ENCODE data around the gene TNK1. TPM values are rescaled to one million over a fixed set of nuclear protein-coding genes. Genes with fewer than 3 reads are reported as not detected.
A peak's percentile ranks its signal among the peaks of the same experiment; 100 is the strongest.

Gene TNK1
- total RNA-seq, 1 donor from 2014 or later: 0.34 TPM

DNA sequence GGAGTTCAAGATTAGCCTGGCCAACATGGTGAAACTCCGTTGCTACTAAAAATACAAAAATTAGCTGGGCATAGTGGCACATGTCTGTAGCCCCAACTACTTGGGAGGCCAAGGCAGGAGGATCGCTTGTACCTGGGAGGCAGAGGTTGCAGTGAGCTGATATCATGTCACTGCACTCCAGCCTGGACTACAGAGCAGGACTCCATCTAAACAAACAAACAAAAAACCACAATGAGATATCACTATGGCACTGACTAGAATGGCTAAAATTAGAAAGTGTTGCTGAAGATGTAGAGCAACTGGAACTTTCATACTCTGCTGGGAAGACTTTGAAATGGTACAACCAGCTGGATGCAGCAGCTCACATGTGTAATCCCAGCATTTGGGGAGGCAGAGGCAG lies 6.5 kb upstream of the TNK1 start:
- TF ChIP-seq, protein P1, sequence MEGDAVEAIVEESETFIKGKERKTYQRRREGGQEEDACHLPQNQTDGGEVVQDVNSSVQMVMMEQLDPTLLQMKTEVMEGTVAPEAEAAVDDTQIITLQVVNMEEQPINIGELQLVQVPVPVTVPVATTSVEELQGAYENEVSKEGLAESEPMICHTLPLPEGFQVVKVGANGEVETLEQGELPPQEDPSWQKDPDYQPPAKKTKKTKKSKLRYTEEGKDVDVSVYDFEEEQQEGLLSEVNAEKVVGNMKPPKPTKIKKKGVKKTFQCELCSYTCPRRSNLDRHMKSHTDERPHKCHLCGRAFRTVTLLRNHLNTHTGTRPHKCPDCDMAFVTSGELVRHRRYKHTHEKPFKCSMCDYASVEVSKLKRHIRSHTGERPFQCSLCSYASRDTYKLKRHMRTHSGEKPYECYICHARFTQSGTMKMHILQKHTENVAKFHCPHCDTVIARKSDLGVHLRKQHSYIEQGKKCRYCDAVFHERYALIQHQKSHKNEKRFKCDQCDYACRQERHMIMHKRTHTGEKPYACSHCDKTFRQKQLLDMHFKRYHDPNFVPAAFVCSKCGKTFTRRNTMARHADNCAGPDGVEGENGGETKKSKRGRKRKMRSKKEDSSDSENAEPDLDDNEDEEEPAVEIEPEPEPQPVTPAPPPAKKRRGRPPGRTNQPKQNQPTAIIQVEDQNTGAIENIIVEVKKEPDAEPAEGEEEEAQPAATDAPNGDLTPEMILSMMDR (IDR thresholded peaks at IDR 0.05; ENCODE audit: partially characterized antibody, unreplicated experiment): no peak
- Mint-ChIP-seq H3K27ac (ENCODE audit: unreplicated experiment) (no peak overlapping the region), H3K4me1 (ENCODE audit: low read depth, unreplicated experiment) (no peaks in the 10 kb centered on the region), H3K36me3 (ENCODE audit: unreplicated experiment) (peaks cover 5% of the 10 kb centered on the region), H3K27me3 (ENCODE audit: unreplicated experiment) (peaks cover under 1% of the 10 kb centered on the region), H3K4me3 (ENCODE audit: unreplicated experiment) (no peak overlapping the region), H3K9me3 (ENCODE audit: unreplicated experiment) (peaks cover 4% of the 10 kb centered on the region)
- DNase-seq: no peak

DNA sequence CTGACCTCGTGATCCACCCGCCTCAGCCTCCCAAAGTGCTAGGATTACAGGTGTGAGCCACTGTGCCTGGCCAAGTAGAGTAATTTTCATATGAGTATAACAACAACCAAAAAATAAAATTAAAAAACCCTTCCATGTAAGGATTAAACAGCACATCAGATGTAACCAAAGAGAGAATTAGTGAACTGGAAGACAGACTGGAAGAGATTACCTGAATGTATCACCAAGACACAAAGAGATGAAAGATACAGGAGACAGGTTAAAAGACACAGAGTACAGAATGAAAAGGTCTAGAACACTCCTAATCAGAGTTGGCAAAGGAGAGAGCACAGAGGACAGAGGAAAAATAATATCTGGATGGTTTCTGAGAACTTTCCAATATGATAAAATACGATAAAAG lies 1.8 kb upstream of the TNK1 start:
- Mint-ChIP-seq H3K4me3 (ENCODE audit: unreplicated experiment) (no peak overlapping the region), H3K27me3 (ENCODE audit: unreplicated experiment) (peaks cover 22% of the 10 kb centered on the region), H3K27ac (ENCODE audit: unreplicated experiment) (no peak overlapping the region), H3K9me3 (ENCODE audit: unreplicated experiment) (peaks cover 21% of the 10 kb centered on the region), H3K4me1 (ENCODE audit: low read depth, unreplicated experiment) (peaks cover 2% of the 10 kb centered on the region), H3K36me3 (ENCODE audit: unreplicated experiment) (peaks cover 8% of the 10 kb centered on the region)
- TF ChIP-seq, protein P1 (IDR thresholded peaks at IDR 0.05; ENCODE audit: partially characterized antibody, unreplicated experiment): no peak
- no peak for DNase-seq

DNA sequence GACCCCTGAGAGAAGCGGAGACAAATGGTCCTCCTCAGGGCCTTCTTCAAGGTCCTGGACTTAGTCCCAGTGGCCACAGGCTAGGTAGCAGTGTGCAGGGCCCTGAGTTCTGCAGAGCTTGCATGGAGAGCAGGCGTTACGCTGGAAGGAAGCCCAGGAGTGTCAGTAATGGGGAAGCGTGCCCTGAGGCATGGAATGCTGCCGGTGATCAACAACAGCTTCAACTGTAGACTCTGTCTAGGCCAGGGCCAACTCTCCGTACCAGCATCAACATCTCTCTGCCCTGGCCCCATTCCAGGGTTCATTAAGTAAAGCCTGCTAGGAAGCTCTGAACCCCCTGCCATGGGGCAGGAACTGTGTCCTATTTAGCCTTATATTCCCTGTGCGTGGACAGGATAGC lies 568 bp upstream of the TNK1 start:
- TF ChIP-seq, protein P1 (IDR thresholded peaks at IDR 0.05; ENCODE audit: partially characterized antibody, unreplicated experiment): no peak
- Mint-ChIP-seq H3K36me3 (ENCODE audit: unreplicated experiment) (peaks cover 8% of the 10 kb centered on the region), H3K4me3 (ENCODE audit: unreplicated experiment) (peak overlapping the region; percentile 63), H3K4me1 (ENCODE audit: low read depth, unreplicated experiment) (peaks cover 3% of the 10 kb centered on the region), H3K27me3 (ENCODE audit: unreplicated experiment) (peaks cover 24% of the 10 kb centered on the region), H3K9me3 (ENCODE audit: unreplicated experiment) (peaks cover 21% of the 10 kb centered on the region), H3K27ac (ENCODE audit: unreplicated experiment) (no peak overlapping the region)
- no peak for DNase-seq

DNA sequence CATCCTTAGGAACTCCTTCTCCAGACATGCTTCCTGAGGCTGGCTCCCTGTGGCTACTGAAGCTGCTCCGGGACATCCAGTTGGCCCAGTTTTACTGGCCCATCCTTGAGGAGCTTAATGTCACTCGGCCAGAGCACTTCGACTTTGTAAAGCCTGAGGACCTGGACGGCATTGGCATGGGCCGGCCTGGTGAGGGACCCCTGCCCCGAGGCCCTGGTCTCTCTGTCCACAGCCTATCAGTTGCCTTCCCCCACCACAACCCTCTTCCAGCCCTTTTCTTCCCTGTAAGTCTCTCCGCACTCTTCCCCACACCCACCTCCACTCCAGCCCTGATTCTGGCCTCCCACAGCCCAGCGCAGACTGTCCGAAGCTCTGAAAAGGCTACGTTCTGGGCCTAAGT lies 2.0 kb downstream of the TNK1 start:
- peaks cover 3% of the 10 kb centered on the region for H3K4me1 Mint-ChIP-seq (ENCODE audit: low read depth, unreplicated experiment)
- H3K9me3 Mint-ChIP-seq (ENCODE audit: unreplicated experiment): peaks cover 27% of the 10 kb centered on the region
- peaks cover 8% of the 10 kb centered on the region for H3K36me3 Mint-ChIP-seq (ENCODE audit: unreplicated experiment)
- H3K27me3 Mint-ChIP-seq (ENCODE audit: unreplicated experiment): peaks cover 27% of the 10 kb centered on the region
- H3K4me3 Mint-ChIP-seq (ENCODE audit: unreplicated experiment): no peak overlapping the region
- DNase-seq: no peak
- H3K27ac Mint-ChIP-seq (ENCODE audit: unreplicated experiment): no peak overlapping the region
- TF ChIP-seq, protein P1 (IDR thresholded peaks at IDR 0.05; ENCODE audit: partially characterized antibody, unreplicated experiment): no peak

DNA sequence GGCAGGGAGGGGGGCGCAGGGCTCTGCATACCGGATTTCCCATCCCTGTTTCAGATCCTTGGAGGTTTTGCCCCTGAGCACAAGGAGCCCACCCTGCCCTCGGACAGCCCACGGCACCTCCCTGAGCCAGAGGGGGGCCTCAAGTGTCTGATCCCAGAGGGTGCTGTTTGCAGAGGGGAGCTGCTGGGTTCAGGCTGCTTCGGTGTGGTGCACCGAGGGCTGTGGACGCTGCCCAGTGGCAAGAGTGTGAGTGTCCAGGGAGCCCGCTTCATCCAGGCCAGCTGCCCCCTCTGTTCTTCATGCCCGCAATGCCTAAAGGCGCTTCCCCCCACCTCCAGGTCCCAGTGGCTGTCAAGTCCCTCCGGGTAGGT lies 2.5 kb downstream of the TNK1 start:
- DNase-seq: no peak
- peaks cover 27% of the 10 kb centered on the region for H3K9me3 Mint-ChIP-seq (ENCODE audit: unreplicated experiment)
- H3K27me3 Mint-ChIP-seq (ENCODE audit: unreplicated experiment): peaks cover 27% of the 10 kb centered on the region
- no peak overlapping the region for H3K4me3 Mint-ChIP-seq (ENCODE audit: unreplicated experiment)
- H3K4me1 Mint-ChIP-seq (ENCODE audit: low read depth, unreplicated experiment): peaks cover 3% of the 10 kb centered on the region
- TF ChIP-seq, protein P1 (IDR thresholded peaks at IDR 0.05; ENCODE audit: partially characterized antibody, unreplicated experiment): no peak
- H3K27ac Mint-ChIP-seq (ENCODE audit: unreplicated experiment): no peak overlapping the region
- H3K36me3 Mint-ChIP-seq (ENCODE audit: unreplicated experiment): peaks cover 8% of the 10 kb centered on the region
